Measurements from ENCODE around the gene CENPV.

- TF ChIP-seq EZH2phosphoT487 (IDR thresholded peaks at IDR 0.05; ENCODE audit: borderline replicate concordance, low read length) (no peak), CTCF (IDR thresholded peaks at IDR 0.05; ENCODE audit: low read depth, low read length, poor library complexity, severe bottlenecking) (no peak)
Measured at GRCh38 chr17:16301963-16302855, 51.1 kb downstream of the CENPV start.
